UCSD-AML1 (cell line): ENCODE results near the gene CCDC148.

Experiments used
- DNase-seq: peaks from one replicate; lab custom pipeline; 2025; ENCODE audit not compliant: unreplicated experiment; lab: John Stamatoyannopoulos, UW

CCDC148 gene

DNA sequence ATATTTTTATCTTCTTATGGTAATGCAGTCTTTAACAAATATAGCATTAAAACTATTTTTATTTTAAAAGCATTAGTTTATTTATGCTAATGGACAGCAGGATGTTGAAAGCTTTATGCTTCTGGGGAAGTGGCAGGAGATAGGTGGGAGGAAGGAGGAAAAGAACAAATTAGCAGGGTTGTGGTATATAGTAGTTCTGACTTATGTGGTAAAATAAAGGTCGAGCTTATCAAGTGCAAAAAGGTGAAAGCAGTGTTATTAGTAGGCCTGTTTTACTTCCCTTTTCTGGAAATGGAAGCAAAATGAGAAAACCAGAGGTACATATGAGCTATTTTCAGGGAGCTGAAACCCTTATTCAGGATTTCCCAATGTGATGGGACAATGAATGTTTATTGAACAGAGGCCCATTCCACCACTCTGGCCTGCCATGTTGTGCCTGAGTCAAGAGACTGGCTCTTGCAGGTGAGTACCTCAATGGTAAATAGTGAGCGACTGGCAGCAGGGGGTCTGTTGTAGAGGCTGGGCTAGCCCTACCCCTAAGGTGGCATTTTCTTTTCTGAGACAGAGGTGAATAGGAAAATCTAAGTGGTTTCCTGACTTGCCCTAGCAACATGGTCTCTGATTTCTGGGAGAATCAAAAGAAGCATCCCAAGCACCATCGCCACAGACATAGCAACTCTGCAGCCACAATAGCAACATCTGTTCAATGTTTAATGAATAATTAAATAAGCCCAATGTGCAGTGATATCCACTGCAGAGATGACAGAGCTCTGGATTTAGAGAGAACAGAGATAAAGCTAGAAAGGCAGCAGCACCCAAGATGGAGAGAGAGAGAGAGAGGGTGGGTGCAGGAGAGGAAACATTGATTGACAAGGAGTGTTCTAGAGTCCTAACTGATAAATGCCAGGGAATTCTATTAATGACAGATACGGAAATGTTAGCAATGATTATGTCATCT is 235.2 kb downstream of the CCDC148 start:
- DNase-seq = no peak

GRCh38 chr2:158217593-158217992 is 239.0 kb downstream of the CCDC148 start:
- no peak for DNase-seq

GRCh38 chr2:158214431-158214830 is 242.1 kb downstream of the CCDC148 start:
- DNase-seq = no peak

DNA sequence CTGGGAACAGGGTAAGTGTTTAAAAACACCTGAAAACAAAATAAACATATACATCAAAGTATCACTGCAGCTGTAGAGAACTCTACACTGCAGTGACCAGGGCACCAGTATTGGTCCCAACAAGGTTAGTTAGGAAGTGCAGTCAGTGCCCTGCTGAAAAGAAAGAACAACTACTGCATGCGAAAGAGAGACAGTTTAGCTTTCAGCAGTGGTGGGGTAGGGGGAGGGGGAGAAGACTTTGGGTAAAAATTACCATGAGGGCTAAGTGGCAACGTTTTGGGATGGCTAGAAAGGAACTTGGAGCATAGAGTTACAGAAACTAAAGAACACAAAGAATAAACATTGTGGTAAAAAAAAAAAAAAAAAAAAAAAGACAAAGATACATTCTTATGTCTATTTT is 242.8 kb downstream of the CCDC148 start:
- no peak for DNase-seq

DNA sequence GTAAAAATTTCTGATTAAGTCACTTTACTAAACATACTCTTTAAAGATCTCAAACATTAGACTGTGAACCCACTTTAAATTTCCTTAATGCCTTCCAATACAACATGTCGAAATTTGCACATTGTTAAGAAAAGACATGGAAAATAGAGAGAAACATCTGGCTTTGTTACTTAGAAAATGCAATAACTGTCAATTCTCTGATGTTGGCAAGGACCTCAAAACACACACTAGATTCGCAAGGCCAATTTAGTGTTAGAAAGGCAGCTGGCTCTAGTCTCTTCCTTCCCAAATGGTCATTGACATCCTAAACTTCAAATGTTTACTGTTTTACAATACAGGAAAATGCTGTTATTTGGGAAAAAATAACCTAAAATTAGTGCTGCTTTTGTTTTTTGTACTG is 244.3 kb downstream of the CCDC148 start:
- DNase-seq = no peak

DNA sequence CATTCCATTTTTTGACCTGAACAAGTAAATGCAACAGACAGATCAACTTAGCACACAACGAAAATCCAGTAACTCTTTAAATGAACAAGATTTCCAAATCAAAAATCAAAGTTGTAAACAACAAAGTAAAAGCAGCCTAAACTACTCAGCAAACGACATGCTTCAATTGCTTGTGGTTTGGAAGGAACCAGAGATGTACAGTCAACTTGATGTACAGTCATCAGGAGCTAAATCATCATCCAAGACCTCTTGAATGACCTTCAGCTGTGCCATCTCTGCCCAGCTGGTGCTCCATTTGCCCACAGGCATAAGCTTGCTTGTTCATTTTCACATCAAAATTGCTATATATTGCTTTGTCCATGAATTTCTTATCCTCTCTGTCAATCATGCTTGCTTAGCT is 245.1 kb downstream of the CCDC148 start:
- DNase-seq = no peak

- DNase-seq = no peak
These were observed 249.2 kb downstream of the CCDC148 start for GRCh38 chr2:158207354-158207753.

GRCh38 chr2:158205215-158205614 is 251.3 kb downstream of the CCDC148 start:
- DNase-seq = no peak

GRCh38 chr2:158204741-158205165 is 251.8 kb downstream of the CCDC148 start:
- no peak for DNase-seq

- DNase-seq = no peak
These were observed 254.3 kb downstream of the CCDC148 start for GRCh38 chr2:158202161-158202815.

GRCh38 chr2:158199928-158200650 is 256.5 kb downstream of the CCDC148 start:
- DNase-seq = no peak

- no peak for DNase-seq
These were observed 258.6 kb downstream of the CCDC148 start for GRCh38 chr2:158197940-158198339.

DNA sequence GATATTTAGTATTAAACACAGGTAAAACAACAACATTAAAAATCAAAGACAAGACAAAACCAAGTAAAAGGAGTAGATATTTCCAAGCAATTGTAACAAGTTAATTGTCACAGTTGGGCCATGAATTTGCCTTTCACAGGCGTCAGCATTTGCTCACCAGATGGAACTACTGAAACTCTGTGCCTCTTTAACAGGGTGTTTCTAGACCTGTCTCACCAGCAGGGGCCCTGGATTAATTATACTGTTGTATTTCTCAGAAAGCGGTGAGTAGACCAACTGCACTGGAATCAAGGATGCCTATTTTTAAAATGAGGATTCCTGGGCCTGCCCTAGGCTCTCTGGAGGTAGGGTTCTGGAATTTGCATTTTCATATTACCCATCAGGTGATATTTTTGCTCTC is 262.3 kb downstream of the CCDC148 start:
- no peak for DNase-seq

- no peak for DNase-seq
These were observed 263.8 kb downstream of the CCDC148 start for GRCh38 chr2:158192515-158193443.

GRCh38 chr2:158191076-158191895 is 265.3 kb downstream of the CCDC148 start:
- DNase-seq = no peak

DNA sequence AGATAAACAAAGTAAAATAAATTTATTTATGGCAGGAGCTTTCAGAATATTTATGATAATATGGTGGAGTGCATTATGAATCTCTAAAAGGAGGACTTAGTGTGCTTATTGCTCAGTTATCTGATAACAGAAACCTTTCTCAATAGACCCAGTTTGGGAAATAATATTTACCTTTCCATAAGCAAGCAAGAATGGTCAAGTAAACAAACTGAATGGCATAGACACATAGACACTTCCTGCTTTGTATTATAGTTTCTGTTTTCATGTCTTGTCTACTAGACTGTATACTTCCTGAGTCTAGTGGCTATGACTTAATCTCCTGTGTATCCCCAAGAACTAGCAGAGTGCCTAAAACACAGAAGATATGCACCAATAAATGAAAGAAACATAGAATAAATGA is 267.0 kb downstream of the CCDC148 start:
- DNase-seq = no peak

GRCh38 chr2:158187908-158188307 is 268.6 kb downstream of the CCDC148 start:
- DNase-seq = no peak

DNA sequence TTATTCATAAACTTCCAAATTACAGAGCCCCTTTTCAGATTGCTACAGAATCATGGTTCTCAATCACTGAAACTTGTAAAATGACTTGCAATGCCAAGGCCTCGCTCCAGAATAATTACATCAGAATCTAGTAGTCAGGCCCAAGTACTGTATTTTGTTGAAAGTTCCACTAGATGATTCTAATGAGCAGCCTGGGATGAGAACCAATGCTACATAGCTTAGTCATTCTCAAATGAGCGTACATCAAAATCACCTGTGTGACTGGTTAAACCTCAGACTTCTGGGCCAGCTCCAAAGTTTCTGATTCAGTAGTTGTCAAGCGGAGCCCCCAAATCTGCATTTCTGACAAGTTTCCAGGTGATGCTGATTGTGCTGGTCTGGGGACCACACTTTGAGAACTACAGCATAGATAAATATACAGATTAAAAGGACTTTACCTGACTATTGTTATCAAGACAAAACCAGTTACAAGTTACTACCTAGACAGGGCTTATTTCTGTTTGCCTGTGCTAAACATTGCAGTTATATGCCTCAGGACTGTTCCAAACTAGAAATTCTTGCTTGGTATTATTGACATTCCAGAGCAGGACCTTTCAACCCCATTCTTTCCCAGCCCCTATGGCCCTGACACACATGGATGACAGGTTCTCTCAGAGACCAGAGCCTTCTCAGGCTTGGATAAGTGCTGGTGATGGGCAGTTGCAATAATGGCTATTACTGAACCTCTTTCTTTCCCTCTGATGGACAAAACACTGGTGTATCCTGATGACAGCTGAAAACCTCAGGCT is 271.8 kb downstream of the CCDC148 start:
- DNase-seq = no peak

GRCh38 chr2:158184001-158184400 is 272.6 kb downstream of the CCDC148 start:
- no peak for DNase-seq
